HepG2 (cell line): ENCODE results near the gene TAF1D. TPM values are rescaled to one million over a fixed set of nuclear protein-coding genes. Genes with fewer than 3 reads are reported as not detected.

ENCODE experiments used
- ARID3A ChIP-seq: IDR thresholded peaks from 2 replicates; pipeline ENCODE4 v1.6.1; 2012; ENCODE audit warnings: low read depth, low read length, improper control_type of control experiment
- FOXP1 ChIP-seq, 2 experiments: fragments of 450-650 bp in 1 of 2; IDR thresholded peaks; 2 replicates each; pipeline ENCODE4 v1.6.1; 2017 to 2018; ENCODE audit warnings: antibody characterized with exemption in 1 of 2
- MXD4 ChIP-seq: IDR thresholded peaks from 2 replicates; pipeline ENCODE4 v1.6.1; 2016; ENCODE audit warnings: mild to moderate bottlenecking, missing biosample characterization, missing genetic modification reagents
- PRDM10 ChIP-seq: sonication (generic); formaldehyde crosslinking; IDR thresholded peaks from 2 replicates; pipeline ENCODE4 v1.4.0; 2020; ENCODE audit warnings: low read depth, missing genetic modification reagents
- RAD51 ChIP-seq: fragments of 450-650 bp; IDR thresholded peaks from 2 replicates; pipeline ENCODE4 v1.6.1; 2016; ENCODE audit warnings: borderline replicate concordance
- RBM22 ChIP-seq: fragments of 200-400 bp; formaldehyde crosslinking; optimal IDR thresholded peaks from 2 replicates; pipeline ENCODE3; 2017; ENCODE audit warnings: mild to moderate bottlenecking, low read length, moderate library complexity
- ZBTB10 ChIP-seq: sonication (generic); formaldehyde crosslinking; IDR thresholded peaks from 2 replicates; pipeline ENCODE4 v1.4.0; 2020; ENCODE audit warnings: missing genetic modification reagents, borderline replicate concordance
- ZNF367 ChIP-seq: sonication (generic); formaldehyde crosslinking; IDR thresholded peaks from 2 replicates; pipeline ENCODE4 v1.4.0; 2020; ENCODE audit warnings: missing genetic modification reagents, borderline replicate concordance
- ZNF800 ChIP-seq: sonication (generic); formaldehyde crosslinking; IDR thresholded peaks from 2 replicates; pipeline ENCODE4 v1.4.0; 2020; ENCODE audit warnings: missing genetic modification reagents
- ZZZ3 ChIP-seq: sonication (generic); formaldehyde crosslinking; IDR thresholded peaks from 2 replicates; pipeline ENCODE4 v1.4.0; 2020; ENCODE audit warnings: missing genetic modification reagents, mild to moderate bottlenecking, borderline replicate concordance
- polyA plus RNA-seq, 8 experiments: library from polyadenylated mRNA; depleted of rRNA in 3 of 8; stranded (reverse) in 7 of 8; unstranded in 1 of 8; fragments of >200 nt; fragmentation: Illumina TruSeq in 4 of 8; extraction: Trizol in 4 of 8; gene quantifications; 2 replicates each; pipeline versions ENCODE4 v1.2.1 to v1.2.3, GENCODE V29; 2011 to 2016; ENCODE audit warnings: low read depth in 4 of 8, missing spikeins in 1 of 8, mixed read lengths in 1 of 8; ENCODE audit not compliant: insufficient read depth in 1 of 8
- total RNA-seq, 5 experiments: library from RNA; depleted of rRNA; stranded (reverse); fragments of >200 nt; fragmentation: Illumina TruSeq; extraction: Trizol; gene quantifications; 2 replicates each; pipeline ENCODE4 v1.2.3, GENCODE V29; 2016; ENCODE audit warnings: low read depth in 1 of 5

The TAF1D gene
- total and polyA plus RNA-seq, 2 of the 13 experiments (the other 11 are each of a cell fraction or from before 2014, with no cell fraction given) = 132 to 207 TPM

GRCh38 chr11:93734427-93735222, 6.7 kb downstream of the TAF1D start (continued):
- TF ChIP-seq ZBTB10 (CRISPR knock-in tag) (no peak), PRDM10 (CRISPR knock-in tag) (no peak), MXD4 (CRISPR knock-in tag) (no peak), RAD51 (no peak), RBM22 (peak; percentile 55), ZZZ3 (CRISPR knock-in tag) (no peak), ZNF800 (CRISPR knock-in tag) (no peak), ZNF367 (no peak), FOXP1 (IDR thresholded peaks at IDR 0.05) (no peak), FOXP1 (CRISPR knock-in tag; IDR thresholded peaks at IDR 0.05) (no peak), ARID3A (no peak)
